GM18526 (cell line): ENCODE data around the gene FNDC7.

ENCODE experiments used
- POLR2A ChIP-seq: IDR thresholded peaks from 3 replicates; pipeline ENCODE4 v1.6.1; 2011; ENCODE audit not compliant: insufficient read length; ENCODE audit errors: extremely low read depth

The FNDC7 gene

GRCh38 chr1:108691942-108692723, 20.6 kb upstream of the FNDC7 start, which contains the start of gene PRPF38B:
Gene PRPF38B, plus strand, starts transcription at chr1:108692310. Its CDS starts 282 bp downstream, at chr1:108692592.
- TF ChIP-seq POLR2A = peak; percentile 97

GRCh38 chr1:108692724-108693655, 19.7 kb upstream of the FNDC7 start:
- no peak for TF ChIP-seq POLR2A

- TF ChIP-seq POLR2A = no peak
Measured at GRCh38 chr1:108695535-108695934, 17.2 kb upstream of the FNDC7 start.

GRCh38 chr1:108699375-108700332, 13.1 kb upstream of the FNDC7 start:
- TF ChIP-seq POLR2A = no peak

- TF ChIP-seq POLR2A = no peak
Measured at GRCh38 chr1:108701176-108701849, 11.4 kb upstream of the FNDC7 start.

- TF ChIP-seq POLR2A = no peak
Measured at GRCh38 chr1:108703939-108704338, 8.8 kb upstream of the FNDC7 start.

GRCh38 chr1:108704496-108704895, 8.2 kb upstream of the FNDC7 start:
- TF ChIP-seq POLR2A = no peak

GRCh38 chr1:108706643-108707042, 6.1 kb upstream of the FNDC7 start:
- no peak for TF ChIP-seq POLR2A

GRCh38 chr1:108708691-108709660, 3.7 kb upstream of the FNDC7 start:
- TF ChIP-seq POLR2A = no peak

- TF ChIP-seq POLR2A = no peak
Measured at GRCh38 chr1:108715932-108716331, 3.2 kb downstream of the FNDC7 start.

- no peak for TF ChIP-seq POLR2A
Measured at GRCh38 chr1:108716437-108717230, 3.9 kb downstream of the FNDC7 start.

- TF ChIP-seq POLR2A = no peak
Measured at GRCh38 chr1:108717774-108718316, 5.1 kb downstream of the FNDC7 start.
